Measurements from ENCODE around the gene FBLN1.
"Not testable (repeated sequence)": the region's sequence is repeated elsewhere in the genome, so short reads cannot be mapped to it uniquely, and the experiment has no call there.

The FBLN1 gene

DNA sequence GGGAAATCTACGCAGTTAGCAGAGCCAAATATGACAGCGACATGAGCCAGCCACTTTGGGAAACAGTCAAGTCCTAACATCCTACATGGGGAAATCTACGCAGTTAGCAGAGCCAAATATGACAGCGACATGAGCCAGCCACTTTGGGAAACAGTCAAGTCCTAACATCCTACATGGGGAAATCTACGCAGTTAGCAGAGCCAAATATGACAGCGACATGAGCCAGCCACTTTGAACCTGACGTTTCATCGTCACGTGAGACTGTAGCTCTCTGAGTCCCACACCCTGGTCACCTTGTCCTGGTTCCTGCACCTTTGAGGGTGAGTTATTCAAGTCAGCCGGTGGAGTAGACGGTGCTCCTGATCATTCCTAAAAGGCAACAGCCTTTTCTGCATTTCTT, 105.4 kb downstream of the FBLN1 start:
- H3K9me3 Mint-ChIP-seq; H3K27me3 Mint-ChIP-seq (ENCODE audit: low read depth); H3K27ac Mint-ChIP-seq; H3K4me3 Mint-ChIP-seq; H3K36me3 Mint-ChIP-seq (ENCODE audit: low read depth); H3K4me1 Mint-ChIP-seq (ENCODE audit: low read depth): not testable (repeated sequence)

DNA sequence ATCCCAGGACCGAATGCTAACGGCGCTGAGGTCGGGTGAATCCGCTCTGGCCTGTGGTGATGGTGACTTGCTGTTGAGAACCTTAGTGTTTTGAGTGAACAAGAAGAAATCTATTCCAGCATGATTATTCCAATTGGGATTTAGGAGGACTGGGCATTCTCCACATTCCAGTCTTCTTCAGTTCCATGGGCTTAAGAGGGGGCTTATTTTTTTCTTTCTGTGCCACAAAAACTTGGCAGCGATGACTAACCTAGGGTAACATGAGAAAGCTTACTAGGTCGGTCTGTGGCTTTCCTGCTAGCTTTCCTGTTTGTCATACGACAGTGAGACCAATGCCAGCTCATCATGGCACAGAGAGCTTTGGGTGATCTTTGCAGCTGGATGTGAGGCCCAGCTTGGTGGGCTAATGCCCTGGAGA, 106.1 kb downstream of the FBLN1 start:
- peak overlapping the region; percentile 11 for H3K4me3 Mint-ChIP-seq
- H3K4me1 Mint-ChIP-seq (ENCODE audit: low read depth): peaks cover 7% of the 10 kb centered on the region
- H3K27ac Mint-ChIP-seq: peak overlapping the region; percentile 71
- no peaks in the 10 kb centered on the region for H3K27me3 Mint-ChIP-seq (ENCODE audit: low read depth)
- no peaks in the 10 kb centered on the region for H3K9me3 Mint-ChIP-seq
- H3K36me3 Mint-ChIP-seq (ENCODE audit: low read depth): no peaks in the 10 kb centered on the region

DNA sequence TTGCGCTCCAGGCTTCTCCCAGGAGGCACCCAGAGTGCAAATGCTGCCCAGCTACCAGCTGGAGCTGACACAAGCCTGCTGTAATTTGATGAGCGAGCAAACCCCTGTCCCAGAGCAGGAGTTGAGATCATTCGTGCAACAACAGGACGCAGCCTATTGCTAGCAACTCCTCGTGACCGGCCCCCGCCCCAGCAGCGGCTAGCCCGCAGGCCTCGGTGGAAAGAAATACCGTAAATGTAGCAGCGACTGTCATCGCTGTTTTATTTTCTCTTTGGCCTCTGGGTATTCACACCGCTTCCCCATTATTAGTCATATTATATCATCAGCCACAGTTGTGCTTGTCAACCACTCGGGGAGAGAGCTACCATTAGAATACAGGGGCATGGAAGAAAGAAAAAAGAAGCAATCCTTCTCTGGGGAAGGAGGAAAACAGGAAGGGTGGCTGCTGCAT, 109.8 kb downstream of the FBLN1 start:
- no peaks in the 10 kb centered on the region for H3K9me3 Mint-ChIP-seq
- H3K4me3 Mint-ChIP-seq: no peak overlapping the region
- H3K36me3 Mint-ChIP-seq (ENCODE audit: low read depth): no peaks in the 10 kb centered on the region
- H3K27me3 Mint-ChIP-seq (ENCODE audit: low read depth): peaks cover 5% of the 10 kb centered on the region
- peaks cover 7% of the 10 kb centered on the region for H3K4me1 Mint-ChIP-seq (ENCODE audit: low read depth)
- H3K27ac Mint-ChIP-seq: peak overlapping the region; percentile 89

DNA sequence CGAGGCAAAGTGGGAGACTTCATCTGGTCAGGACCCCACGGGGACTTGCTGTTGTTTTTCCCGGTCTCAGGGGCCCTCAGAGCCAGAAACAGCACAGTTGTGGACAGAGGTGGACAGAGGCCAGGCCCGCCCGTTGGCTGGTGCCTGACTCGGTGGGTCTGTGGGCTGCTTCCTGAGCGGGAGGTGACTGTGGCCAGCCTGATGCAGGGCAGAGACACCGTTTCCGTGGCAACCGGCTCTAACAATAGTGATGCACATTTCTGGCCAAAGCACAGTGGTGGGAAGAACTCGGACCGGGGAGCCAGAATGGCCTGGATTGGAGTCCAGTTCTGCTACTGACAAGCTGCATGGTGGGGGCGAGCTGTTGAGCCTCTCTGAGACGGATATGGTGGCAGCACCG, 110.3 kb downstream of the FBLN1 start:
- H3K36me3 Mint-ChIP-seq (ENCODE audit: low read depth): no peaks in the 10 kb centered on the region
- H3K27me3 Mint-ChIP-seq (ENCODE audit: low read depth): peaks cover 5% of the 10 kb centered on the region
- H3K27ac Mint-ChIP-seq: peak overlapping the region; percentile 89
- H3K4me1 Mint-ChIP-seq (ENCODE audit: low read depth): peaks cover 7% of the 10 kb centered on the region
- no peaks in the 10 kb centered on the region for H3K9me3 Mint-ChIP-seq
- no peak overlapping the region for H3K4me3 Mint-ChIP-seq

DNA sequence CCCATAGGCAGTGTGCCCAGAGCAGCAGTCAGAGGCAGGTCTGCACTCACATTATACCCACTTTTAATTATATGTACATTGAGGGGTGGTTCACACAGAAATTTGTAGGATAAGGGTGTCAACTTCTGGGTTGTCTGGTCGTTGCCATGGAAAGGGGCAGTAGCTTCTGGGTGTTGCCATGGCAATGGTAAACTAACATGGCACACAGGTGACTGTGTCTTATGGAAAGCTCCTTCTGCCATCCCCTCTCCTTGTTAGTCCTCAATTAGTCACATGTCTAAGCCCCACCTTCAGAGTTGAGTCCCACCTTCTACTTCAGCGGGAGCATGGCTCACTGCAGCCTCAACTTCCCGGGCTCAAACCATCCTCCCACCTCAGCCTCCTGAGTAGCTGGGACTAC, 112.7 kb downstream of the FBLN1 start:
- peaks cover 2% of the 10 kb centered on the region for H3K36me3 Mint-ChIP-seq (ENCODE audit: low read depth)
- peaks cover 5% of the 10 kb centered on the region for H3K9me3 Mint-ChIP-seq
- no peak overlapping the region for H3K27ac Mint-ChIP-seq
- peaks cover 8% of the 10 kb centered on the region for H3K4me1 Mint-ChIP-seq (ENCODE audit: low read depth)
- H3K4me3 Mint-ChIP-seq: no peak overlapping the region
- H3K27me3 Mint-ChIP-seq (ENCODE audit: low read depth): peaks cover 5% of the 10 kb centered on the region

DNA sequence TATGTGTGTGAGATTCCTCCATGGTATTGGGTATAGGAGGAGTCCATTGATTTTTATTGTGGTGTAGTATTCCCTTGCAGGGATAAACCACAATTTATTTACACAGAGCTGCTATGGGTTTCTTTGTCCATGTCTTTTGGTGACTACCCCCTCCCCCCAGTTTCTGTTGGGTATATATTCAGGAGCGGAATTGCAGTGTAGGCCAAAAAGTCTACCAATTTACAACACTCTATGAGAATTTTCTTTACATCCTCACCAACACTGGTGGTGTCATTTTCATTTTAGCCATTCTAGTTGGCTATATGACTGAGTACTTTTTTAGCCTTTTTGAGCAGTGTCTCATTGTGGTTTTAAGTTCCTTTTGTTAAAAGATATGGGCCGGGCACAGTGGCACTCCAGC, 113.7 kb downstream of the FBLN1 start:
- Mint-ChIP-seq H3K27ac (no peak overlapping the region), H3K36me3 (ENCODE audit: low read depth) (peaks cover 2% of the 10 kb centered on the region), H3K27me3 (ENCODE audit: low read depth) (peaks cover 5% of the 10 kb centered on the region), H3K4me3 (no peak overlapping the region), H3K4me1 (ENCODE audit: low read depth) (peaks cover 8% of the 10 kb centered on the region), H3K9me3 (peaks cover 5% of the 10 kb centered on the region)

DNA sequence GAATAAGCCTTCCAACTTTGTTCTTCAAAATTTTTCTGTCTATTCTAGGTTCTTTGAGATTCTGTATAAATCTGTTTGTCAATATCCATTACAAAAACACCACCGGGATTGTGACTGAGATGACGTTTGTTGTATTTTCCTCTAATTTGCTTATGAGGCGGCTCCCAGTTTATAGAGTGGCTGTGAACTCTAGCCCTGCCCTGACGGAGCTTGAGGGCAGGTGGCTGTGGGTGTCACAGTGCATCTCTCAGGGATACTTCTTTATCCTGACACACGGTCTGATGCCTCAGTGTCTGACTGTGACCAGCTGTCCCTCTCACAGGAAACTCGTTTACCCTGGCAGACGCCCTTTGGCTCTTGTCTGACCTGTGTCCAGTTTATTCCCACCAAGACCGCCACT, 115.3 kb downstream of the FBLN1 start:
- Mint-ChIP-seq H3K36me3 (ENCODE audit: low read depth) (peaks cover 2% of the 10 kb centered on the region), H3K4me1 (ENCODE audit: low read depth) (peaks cover 5% of the 10 kb centered on the region), H3K27ac (no peak overlapping the region), H3K9me3 (peaks cover 5% of the 10 kb centered on the region), H3K4me3 (no peak overlapping the region), H3K27me3 (ENCODE audit: low read depth) (peaks cover 5% of the 10 kb centered on the region)

DNA sequence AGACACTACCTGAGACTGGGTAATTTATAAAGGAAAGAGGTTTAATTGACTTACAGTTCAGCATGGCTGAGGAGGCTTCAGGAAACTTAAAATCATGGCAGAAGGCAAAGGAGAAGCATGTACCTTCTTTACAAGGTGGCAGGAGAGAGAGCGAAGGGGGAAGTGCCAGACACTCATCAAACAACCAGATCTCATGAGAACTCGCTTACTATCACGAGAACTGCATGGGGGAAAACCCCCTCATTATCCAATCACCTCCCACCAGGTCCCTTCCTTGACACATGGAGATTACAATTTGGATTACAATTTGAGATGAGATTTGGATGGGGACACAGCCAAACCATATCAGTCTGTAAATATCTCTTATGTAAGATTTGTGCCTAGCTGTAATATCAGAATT, 118.0 kb downstream of the FBLN1 start:
- H3K36me3 Mint-ChIP-seq (ENCODE audit: low read depth): peaks cover 2% of the 10 kb centered on the region
- H3K4me1 Mint-ChIP-seq (ENCODE audit: low read depth): peaks cover 5% of the 10 kb centered on the region
- H3K9me3 Mint-ChIP-seq: peaks cover 5% of the 10 kb centered on the region
- no peak overlapping the region for H3K27ac Mint-ChIP-seq
- peaks cover 8% of the 10 kb centered on the region for H3K27me3 Mint-ChIP-seq (ENCODE audit: low read depth)
- no peak overlapping the region for H3K4me3 Mint-ChIP-seq

DNA sequence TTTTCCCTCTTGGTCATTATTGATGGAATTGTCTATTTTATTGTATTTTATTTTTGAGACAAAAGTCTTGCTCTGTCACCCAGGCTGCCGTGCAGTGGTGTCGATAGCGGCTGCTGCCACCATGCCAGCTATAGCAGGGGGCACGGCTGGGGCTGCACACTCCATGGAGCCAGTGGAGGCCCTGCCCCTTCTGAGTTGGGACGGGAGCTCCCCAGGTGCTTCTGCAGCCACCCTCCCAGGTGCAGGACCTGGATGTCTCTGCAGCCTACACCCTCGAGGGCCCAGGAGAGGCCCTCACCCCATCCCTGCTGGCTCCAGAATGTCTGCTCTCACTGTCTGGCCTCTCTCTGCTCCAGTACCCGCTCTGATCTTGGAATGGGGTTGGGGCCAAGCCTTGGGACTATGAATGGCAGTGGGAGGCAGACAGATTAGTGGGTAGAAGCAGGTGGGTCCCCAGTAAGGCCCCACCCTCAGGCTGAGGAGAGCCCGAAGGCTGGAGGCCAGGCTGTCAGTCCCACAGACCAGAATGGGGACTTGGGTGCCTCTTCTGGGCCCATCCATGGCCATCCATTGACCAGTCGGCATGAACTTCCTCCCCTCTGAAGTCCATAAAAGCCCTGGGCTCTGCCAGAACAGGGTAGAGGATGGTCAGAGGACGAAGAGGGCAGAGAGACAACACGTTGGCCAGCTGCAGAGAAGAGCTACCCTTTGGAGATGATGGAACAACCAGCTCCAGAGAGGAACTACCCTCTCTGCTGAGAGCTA, 119.3 kb downstream of the FBLN1 start:
- Mint-ChIP-seq H3K4me1 (ENCODE audit: low read depth) (peaks cover 5% of the 10 kb centered on the region), H3K4me3 (no peak overlapping the region), H3K27me3 (ENCODE audit: low read depth) (peaks cover 4% of the 10 kb centered on the region), H3K27ac (no peak overlapping the region), H3K36me3 (ENCODE audit: low read depth) (peaks cover 2% of the 10 kb centered on the region), H3K9me3 (peaks cover 5% of the 10 kb centered on the region)

DNA sequence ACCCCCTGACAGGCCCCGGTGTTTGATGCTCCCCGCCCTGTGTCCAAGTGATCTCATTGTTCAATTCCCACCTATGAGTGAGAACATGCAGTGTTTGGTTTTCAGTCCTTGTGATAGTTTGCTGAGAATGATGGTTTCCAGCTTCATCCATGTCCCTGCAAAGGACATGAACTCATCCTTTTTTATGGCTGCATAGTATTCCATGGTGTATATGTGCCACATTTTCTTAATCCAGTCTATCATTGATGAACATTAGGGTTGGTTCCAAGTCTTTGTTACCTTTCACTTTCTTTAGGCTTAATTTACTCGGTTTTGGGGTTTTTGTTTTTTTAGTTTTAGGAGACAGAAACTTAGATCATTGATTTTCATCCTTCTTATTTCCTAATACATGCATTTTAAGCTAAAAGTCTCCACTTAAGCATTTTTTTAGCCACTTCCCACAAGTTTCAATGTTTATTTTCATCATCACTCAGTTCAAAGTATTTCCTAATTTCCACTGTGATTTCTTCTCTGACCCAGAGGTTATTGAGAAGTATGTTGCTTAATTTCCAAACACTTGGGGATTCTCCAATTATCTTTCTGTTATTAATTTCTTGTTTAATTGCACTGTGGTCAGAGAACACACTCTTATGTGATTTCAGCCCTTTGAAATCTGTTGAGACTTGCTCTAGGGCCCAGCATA, 120.9 kb downstream of the FBLN1 start:
- H3K4me3 Mint-ChIP-seq; H3K4me1 Mint-ChIP-seq (ENCODE audit: low read depth); H3K9me3 Mint-ChIP-seq; H3K27me3 Mint-ChIP-seq (ENCODE audit: low read depth); H3K27ac Mint-ChIP-seq; H3K36me3 Mint-ChIP-seq (ENCODE audit: low read depth): not testable (repeated sequence)

DNA sequence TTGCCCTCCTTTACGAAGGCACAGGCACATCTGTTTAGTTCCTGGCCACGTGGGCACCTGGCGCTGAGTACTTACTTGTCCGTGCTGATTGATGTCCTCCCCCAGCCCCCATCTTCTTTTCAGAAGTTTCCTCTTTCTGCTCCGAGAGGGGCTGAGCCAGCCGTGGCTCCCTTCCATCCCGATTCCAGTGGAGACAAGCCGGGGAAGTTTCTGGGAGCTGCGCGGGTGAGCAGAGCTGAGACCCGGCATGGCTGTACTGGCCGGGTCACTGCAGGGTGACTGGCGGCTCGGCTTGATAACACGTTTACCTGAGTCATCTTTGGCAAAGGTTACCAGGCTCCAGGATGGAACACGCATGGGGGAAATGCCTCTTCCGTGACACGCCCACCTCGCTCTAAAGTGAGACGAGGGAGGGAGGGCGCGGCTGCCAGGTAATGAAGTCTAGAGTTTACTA, 123.5 kb downstream of the FBLN1 start:
- Mint-ChIP-seq H3K9me3 (no peaks in the 10 kb centered on the region), H3K4me1 (ENCODE audit: low read depth) (peaks cover 3% of the 10 kb centered on the region), H3K4me3 (no peak overlapping the region), H3K27me3 (ENCODE audit: low read depth) (peaks cover 19% of the 10 kb centered on the region), H3K36me3 (ENCODE audit: low read depth) (no peaks in the 10 kb centered on the region), H3K27ac (no peak overlapping the region)

DNA sequence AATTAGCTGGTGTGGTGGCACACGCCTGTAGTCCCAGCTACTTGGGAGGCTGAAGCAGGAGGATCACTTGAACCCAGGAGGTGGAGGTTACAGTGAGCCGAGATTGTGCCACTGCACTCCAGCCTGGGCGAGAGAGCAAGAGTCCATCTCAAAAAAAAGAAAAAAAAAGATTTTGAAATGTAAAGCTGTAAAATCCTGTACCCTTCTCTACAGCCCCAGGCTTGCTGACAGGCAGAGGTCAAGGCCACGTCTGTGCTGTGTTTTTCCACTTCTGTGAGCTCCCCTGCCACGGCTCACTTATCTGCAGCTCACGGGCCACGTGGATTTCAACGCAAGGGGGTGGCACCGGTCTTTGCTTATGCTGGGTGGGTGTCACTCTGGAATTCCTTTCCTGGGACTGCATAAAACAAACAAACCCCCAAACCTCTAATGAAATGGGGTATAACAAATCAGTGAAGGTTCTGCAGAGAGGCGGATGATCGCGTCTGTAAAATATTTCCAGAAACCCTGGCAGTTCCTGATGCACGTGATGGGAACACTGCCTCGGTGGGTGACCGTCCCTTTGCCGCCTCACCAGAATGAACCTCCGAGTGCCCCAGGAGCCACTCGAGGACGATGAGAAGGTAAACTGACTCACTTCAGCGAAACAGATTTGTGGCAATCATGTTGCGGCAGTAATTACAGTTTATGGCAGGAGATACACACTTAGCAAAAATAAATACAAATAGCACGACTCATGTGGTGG, 125.0 kb downstream of the FBLN1 start:
- H3K4me3 Mint-ChIP-seq: no peak overlapping the region
- no peak overlapping the region for H3K27ac Mint-ChIP-seq
- no peaks in the 10 kb centered on the region for H3K36me3 Mint-ChIP-seq (ENCODE audit: low read depth)
- H3K9me3 Mint-ChIP-seq: no peaks in the 10 kb centered on the region
- peaks cover 3% of the 10 kb centered on the region for H3K4me1 Mint-ChIP-seq (ENCODE audit: low read depth)
- H3K27me3 Mint-ChIP-seq (ENCODE audit: low read depth): peaks cover 32% of the 10 kb centered on the region

DNA sequence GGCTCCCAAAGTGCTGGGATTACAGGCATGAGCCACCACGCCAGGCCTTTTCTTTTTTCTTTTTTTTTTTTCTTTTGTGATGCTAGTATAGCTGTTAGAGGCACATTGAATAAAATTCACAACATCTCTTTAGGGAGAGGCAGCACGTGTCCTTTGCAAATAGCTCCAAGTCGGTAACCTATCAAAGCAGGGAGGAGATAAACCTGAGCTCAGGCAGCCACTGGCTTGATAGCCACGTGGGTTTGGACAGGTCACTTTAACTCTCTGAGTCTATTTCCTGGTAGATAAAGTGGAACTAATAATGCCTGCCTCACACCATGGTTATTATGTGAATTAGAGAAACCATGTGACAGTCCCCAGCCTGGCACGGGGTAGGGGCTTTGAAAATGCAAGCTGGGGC, 125.8 kb downstream of the FBLN1 start:
- Mint-ChIP-seq H3K4me3 (no peak overlapping the region), H3K36me3 (ENCODE audit: low read depth) (no peaks in the 10 kb centered on the region), H3K9me3 (no peaks in the 10 kb centered on the region), H3K4me1 (ENCODE audit: low read depth) (peaks cover 3% of the 10 kb centered on the region), H3K27ac (no peak overlapping the region), H3K27me3 (ENCODE audit: low read depth) (peaks cover 34% of the 10 kb centered on the region)

DNA sequence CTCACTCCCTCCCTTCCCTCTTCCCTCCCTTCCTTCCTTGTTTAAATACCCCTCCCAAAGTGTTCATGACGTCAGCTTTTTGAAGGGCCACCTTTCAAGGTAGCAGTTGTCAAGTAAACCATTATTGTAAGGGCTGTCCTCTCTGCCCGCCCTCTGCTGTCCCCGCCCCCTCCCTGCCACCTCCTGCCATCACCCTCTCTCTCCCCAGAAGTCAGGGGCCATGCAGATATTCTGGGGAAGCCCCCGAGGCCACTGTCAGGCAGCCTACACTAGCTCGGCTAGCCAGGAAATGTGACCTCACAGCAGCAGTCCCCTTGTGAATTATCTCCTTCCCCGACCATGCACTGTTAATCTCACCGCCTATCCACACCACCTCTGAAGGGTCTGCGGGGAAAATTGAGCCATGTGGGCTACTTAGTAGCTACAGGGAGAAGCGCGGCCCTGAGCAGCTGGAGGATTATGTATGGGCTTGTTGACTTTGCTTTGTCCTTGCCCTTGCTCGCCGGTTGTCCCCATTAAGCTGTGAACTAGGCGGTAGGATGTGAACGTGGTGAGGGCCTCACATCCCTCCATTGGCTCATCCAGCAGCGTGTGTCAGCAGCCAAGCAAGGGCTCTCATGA, 126.9 kb downstream of the FBLN1 start:
- H3K27ac Mint-ChIP-seq: no peak overlapping the region
- no peaks in the 10 kb centered on the region for H3K36me3 Mint-ChIP-seq (ENCODE audit: low read depth)
- H3K4me1 Mint-ChIP-seq (ENCODE audit: low read depth): peaks cover 3% of the 10 kb centered on the region
- peaks cover 38% of the 10 kb centered on the region for H3K27me3 Mint-ChIP-seq (ENCODE audit: low read depth)
- no peak overlapping the region for H3K4me3 Mint-ChIP-seq
- no peaks in the 10 kb centered on the region for H3K9me3 Mint-ChIP-seq
